GM18511 (cell line): ENCODE measurements around the gene TMIGD2.
"Not testable (repeated sequence)": the region's sequence is repeated elsewhere in the genome, so short reads cannot be mapped to it uniquely, and the experiment has no call there.

ENCODE experiments used
- ATAC-seq: cut with Tn5 transposase; IDR thresholded peaks from one replicate; pipeline ENCODE4 v1.9.1; 2021; ENCODE audit warnings: mild to moderate bottlenecking, moderate library complexity; ENCODE audit not compliant: unreplicated experiment

Gene TMIGD2

GRCh38 chr19:4298810-4299550 is 3.2 kb downstream of the TMIGD2 start:
- ATAC-seq = no peak

- no peak for ATAC-seq
These were observed 4.0 kb downstream of the TMIGD2 start for GRCh38 chr19:4297901-4298809.

GRCh38 chr19:4295972-4296771 is 6.0 kb downstream of the TMIGD2 start:
- no peak for ATAC-seq

GRCh38 chr19:4294389-4294788 is 7.8 kb downstream of the TMIGD2 start:
- no peak for ATAC-seq

- ATAC-seq = no peak
These were observed 9.7 kb downstream of the TMIGD2 start for GRCh38 chr19:4292515-4292914.

GRCh38 chr19:4291184-4291732 is 10.9 kb downstream of the TMIGD2 start:
- ATAC-seq = no peak

- ATAC-seq = no peak
These were observed 14.0 kb downstream of the TMIGD2 start for GRCh38 chr19:4288091-4288777.

- ATAC-seq = not testable (repeated sequence)
These were observed 16.0 kb downstream of the TMIGD2 start for GRCh38 chr19:4286141-4286540.

GRCh38 chr19:4284974-4285373 is 17.2 kb downstream of the TMIGD2 start:
- no peak for ATAC-seq

- ATAC-seq = no peak
These were observed 17.8 kb downstream of the TMIGD2 start for GRCh38 chr19:4284176-4284958.

GRCh38 chr19:4279530-4280422 is 22.4 kb downstream of the TMIGD2 start:
- ATAC-seq = no peak

- no peak for ATAC-seq
These were observed 23.0 kb downstream of the TMIGD2 start for GRCh38 chr19:4279267-4279529.

GRCh38 chr19:4278419-4279266 is 23.5 kb downstream of the TMIGD2 start, which contains the start of gene SHD:
Gene SHD (plus strand): TSS chr19:4279266. CDS start chr19:4280064, 798 bp downstream.
- no peak for ATAC-seq

GRCh38 chr19:4278010-4278409 is 24.2 kb downstream of the TMIGD2 start:
- no peak for ATAC-seq

- no peak for ATAC-seq
These were observed 24.9 kb downstream of the TMIGD2 start for GRCh38 chr19:4277191-4277696.

GRCh38 chr19:4274321-4274686 is 27.9 kb downstream of the TMIGD2 start:
- not testable (repeated sequence) for ATAC-seq

GRCh38 chr19:4272894-4273293 is 29.3 kb downstream of the TMIGD2 start:
- no peak for ATAC-seq
